ENCODE measurements around the gene MYLIP. TPM values are rescaled to one million over a fixed set of nuclear protein-coding genes. Genes with fewer than 3 reads are reported as not detected.

MYLIP gene
- total RNA-seq, 1 donor from 2014 or later = 12.9 TPM

DNA sequence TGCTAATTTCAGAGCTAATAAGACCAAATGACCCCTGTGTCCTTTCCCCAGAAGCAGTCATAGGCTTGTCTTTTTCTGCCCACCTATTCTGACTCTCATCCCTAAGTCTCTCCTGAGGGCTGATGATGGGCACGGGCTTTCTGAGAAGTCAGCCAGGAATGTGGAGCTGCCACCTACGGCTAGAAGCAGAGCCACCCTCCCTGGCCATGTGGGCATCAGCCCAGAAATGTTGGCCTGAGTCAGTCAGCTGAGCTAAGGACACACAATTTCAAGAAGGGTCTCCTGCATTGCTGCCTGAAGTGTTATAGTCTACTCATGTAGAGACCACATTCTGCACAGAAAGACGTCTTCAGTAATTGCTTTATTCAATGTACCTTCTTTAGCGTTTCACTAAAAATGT lies 17.1 kb downstream of the MYLIP start:
- Mint-ChIP-seq H3K4me1 (ENCODE audit: low read depth, unreplicated experiment) (peaks cover 1% of the 10 kb centered on the region), H3K27me3 (ENCODE audit: unreplicated experiment) (no peaks in the 10 kb centered on the region), H3K4me3 (ENCODE audit: unreplicated experiment) (no peak overlapping the region), H3K27ac (ENCODE audit: unreplicated experiment) (no peak overlapping the region), H3K9me3 (ENCODE audit: unreplicated experiment) (peaks cover 1% of the 10 kb centered on the region), H3K36me3 (ENCODE audit: unreplicated experiment) (peaks cover 17% of the 10 kb centered on the region)
- TF ChIP-seq, protein P1, sequence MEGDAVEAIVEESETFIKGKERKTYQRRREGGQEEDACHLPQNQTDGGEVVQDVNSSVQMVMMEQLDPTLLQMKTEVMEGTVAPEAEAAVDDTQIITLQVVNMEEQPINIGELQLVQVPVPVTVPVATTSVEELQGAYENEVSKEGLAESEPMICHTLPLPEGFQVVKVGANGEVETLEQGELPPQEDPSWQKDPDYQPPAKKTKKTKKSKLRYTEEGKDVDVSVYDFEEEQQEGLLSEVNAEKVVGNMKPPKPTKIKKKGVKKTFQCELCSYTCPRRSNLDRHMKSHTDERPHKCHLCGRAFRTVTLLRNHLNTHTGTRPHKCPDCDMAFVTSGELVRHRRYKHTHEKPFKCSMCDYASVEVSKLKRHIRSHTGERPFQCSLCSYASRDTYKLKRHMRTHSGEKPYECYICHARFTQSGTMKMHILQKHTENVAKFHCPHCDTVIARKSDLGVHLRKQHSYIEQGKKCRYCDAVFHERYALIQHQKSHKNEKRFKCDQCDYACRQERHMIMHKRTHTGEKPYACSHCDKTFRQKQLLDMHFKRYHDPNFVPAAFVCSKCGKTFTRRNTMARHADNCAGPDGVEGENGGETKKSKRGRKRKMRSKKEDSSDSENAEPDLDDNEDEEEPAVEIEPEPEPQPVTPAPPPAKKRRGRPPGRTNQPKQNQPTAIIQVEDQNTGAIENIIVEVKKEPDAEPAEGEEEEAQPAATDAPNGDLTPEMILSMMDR (IDR thresholded peaks at IDR 0.05; ENCODE audit: partially characterized antibody, unreplicated experiment) = no peak
- no peak for DNase-seq

DNA sequence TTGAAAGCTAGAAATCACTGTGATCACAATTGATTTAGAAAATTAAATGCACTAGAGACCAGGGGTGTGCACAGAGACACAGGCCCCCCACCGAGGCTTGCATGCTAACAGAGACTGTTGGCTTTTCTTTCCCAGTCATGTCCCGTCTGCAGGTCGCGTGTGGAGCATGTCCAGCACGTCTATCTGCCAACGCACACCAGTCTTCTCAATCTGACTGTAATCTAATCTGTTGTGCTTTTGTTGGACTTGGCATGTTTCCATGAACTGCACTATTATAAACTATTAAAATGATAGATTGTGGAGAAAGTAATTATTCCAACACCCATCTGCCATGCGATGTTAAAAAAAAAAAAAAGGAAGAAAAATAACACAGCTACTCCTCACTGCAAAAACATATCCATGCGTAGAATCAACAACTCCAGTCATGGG lies 17.7 kb downstream of the MYLIP start:
- no peaks in the 10 kb centered on the region for H3K27me3 Mint-ChIP-seq (ENCODE audit: unreplicated experiment)
- H3K4me1 Mint-ChIP-seq (ENCODE audit: low read depth, unreplicated experiment) = peaks cover 1% of the 10 kb centered on the region
- peaks cover 17% of the 10 kb centered on the region for H3K36me3 Mint-ChIP-seq (ENCODE audit: unreplicated experiment)
- peaks cover 1% of the 10 kb centered on the region for H3K9me3 Mint-ChIP-seq (ENCODE audit: unreplicated experiment)
- no peak overlapping the region for H3K4me3 Mint-ChIP-seq (ENCODE audit: unreplicated experiment)
- no peak overlapping the region for H3K27ac Mint-ChIP-seq (ENCODE audit: unreplicated experiment)
- TF ChIP-seq, protein P1 (IDR thresholded peaks at IDR 0.05; ENCODE audit: partially characterized antibody, unreplicated experiment) = no peak
- no peak for DNase-seq

- peaks cover 11% of the 10 kb centered on the region for H3K36me3 Mint-ChIP-seq (ENCODE audit: unreplicated experiment)
- no peak overlapping the region for H3K27ac Mint-ChIP-seq (ENCODE audit: unreplicated experiment)
- peak; percentile 37 for DNase-seq
- H3K4me3 Mint-ChIP-seq (ENCODE audit: unreplicated experiment) = no peak overlapping the region
- peaks cover 1% of the 10 kb centered on the region for H3K9me3 Mint-ChIP-seq (ENCODE audit: unreplicated experiment)
- no peaks in the 10 kb centered on the region for H3K4me1 Mint-ChIP-seq (ENCODE audit: low read depth, unreplicated experiment)
- no peaks in the 10 kb centered on the region for H3K27me3 Mint-ChIP-seq (ENCODE audit: unreplicated experiment)
- TF ChIP-seq, protein P1 (IDR thresholded peaks at IDR 0.05; ENCODE audit: partially characterized antibody, unreplicated experiment) = no peak
These were observed 19.6 kb downstream of the MYLIP start for GRCh38 chr6:16148498-16148897.

GRCh38 chr6:16149305-16149704 lies 20.4 kb downstream of the MYLIP start:
- Mint-ChIP-seq H3K27me3 (ENCODE audit: unreplicated experiment) (no peaks in the 10 kb centered on the region), H3K4me1 (ENCODE audit: low read depth, unreplicated experiment) (no peaks in the 10 kb centered on the region), H3K9me3 (ENCODE audit: unreplicated experiment) (peaks cover 1% of the 10 kb centered on the region), H3K36me3 (ENCODE audit: unreplicated experiment) (peaks cover 11% of the 10 kb centered on the region), H3K4me3 (ENCODE audit: unreplicated experiment) (no peak overlapping the region), H3K27ac (ENCODE audit: unreplicated experiment) (no peak overlapping the region)
- no peak for DNase-seq
- TF ChIP-seq, protein P1 (IDR thresholded peaks at IDR 0.05; ENCODE audit: partially characterized antibody, unreplicated experiment) = no peak

DNA sequence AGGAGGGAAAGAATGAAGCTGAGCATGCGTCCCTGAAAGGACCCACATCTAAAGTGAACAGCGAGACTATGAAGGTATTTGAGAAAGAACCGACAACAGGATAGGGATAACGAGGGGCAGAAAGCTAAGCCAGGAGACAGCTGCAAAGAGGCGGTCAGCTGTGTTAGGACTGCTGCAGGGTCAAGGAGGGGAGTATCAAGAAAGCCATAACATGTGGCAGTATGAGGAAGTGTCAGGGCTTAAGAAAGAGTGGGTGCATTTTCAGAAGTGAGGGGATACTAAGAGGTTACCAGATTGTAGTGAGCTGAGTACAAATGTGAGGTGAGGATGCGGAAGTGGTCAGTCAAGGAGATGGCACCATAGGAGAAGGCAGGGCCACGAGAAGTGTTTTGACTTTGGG lies 21.2 kb downstream of the MYLIP start:
- no peak overlapping the region for H3K27ac Mint-ChIP-seq (ENCODE audit: unreplicated experiment)
- H3K36me3 Mint-ChIP-seq (ENCODE audit: unreplicated experiment) = peaks cover 11% of the 10 kb centered on the region

More for the DNA sequence above, 21.2 kb downstream of the MYLIP start:
- no peak overlapping the region for H3K4me3 Mint-ChIP-seq (ENCODE audit: unreplicated experiment)
- no peaks in the 10 kb centered on the region for H3K27me3 Mint-ChIP-seq (ENCODE audit: unreplicated experiment)
- no peaks in the 10 kb centered on the region for H3K4me1 Mint-ChIP-seq (ENCODE audit: low read depth, unreplicated experiment)
- TF ChIP-seq, protein P1 (IDR thresholded peaks at IDR 0.05; ENCODE audit: partially characterized antibody, unreplicated experiment) = no peak
- peaks cover 1% of the 10 kb centered on the region for H3K9me3 Mint-ChIP-seq (ENCODE audit: unreplicated experiment)
- DNase-seq = no peak

All from glutamatergic neuron (in vitro differentiated cells).